ENCODE results near the gene GOLGA8J. TPM values are rescaled to one million over a fixed set of nuclear protein-coding genes. Genes with fewer than 3 reads are reported as not detected.
"Not testable (repeated sequence)": the region's sequence is repeated elsewhere in the genome, so short reads cannot be mapped to it uniquely, and the experiment has no call there.

The GOLGA8J gene
- total RNA-seq, 4 donors from 2014 or later, result 0.60 TPM; not detected in 3

DNA sequence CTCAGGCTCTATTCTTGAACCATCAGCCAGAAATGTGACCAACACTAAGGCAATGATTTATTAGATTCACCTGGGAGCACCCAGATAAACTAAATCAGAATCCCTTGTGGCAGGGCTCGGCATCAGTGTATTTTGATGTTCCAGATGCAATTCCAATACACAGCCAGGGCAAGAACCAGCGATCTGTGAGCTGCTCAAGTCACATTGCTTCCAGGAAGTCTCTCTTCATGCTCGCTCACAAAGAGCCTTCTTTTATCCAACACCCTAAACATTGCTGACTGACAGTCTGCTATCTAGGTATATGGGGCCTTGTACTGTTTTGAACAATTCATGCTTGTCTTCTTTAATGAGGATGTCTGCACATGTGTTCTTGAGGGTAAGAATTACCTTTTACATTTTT lies 40.9 kb upstream of the GOLGA8J start:
- no peak overlapping the region for H3K4me3 ChIP-seq
- no peak overlapping the region for H3K27ac ChIP-seq
- no peaks in the 10 kb centered on the region for H3K9me3 ChIP-seq
- no peaks in the 10 kb centered on the region for H3K36me3 ChIP-seq
- TF ChIP-seq POLR2A (IDR thresholded peaks at IDR 0.05) (no peak), CTCF (IDR thresholded peaks at IDR 0.05) (no peak), EP300 (IDR thresholded peaks at IDR 0.05) (no peak)
- DNase-seq (ENCODE audit: low spot score in 2 of 2), result no peak
- H3K27me3 ChIP-seq, result no peaks in the 10 kb centered on the region
- peaks cover 0 to 25% (median 0%) of the 10 kb centered on the region in 4 donors for H3K4me1 ChIP-seq
- 61 to 72% methylated on average over 3 of the region's 3 CpGs for WGBS, 2 donors

DNA sequence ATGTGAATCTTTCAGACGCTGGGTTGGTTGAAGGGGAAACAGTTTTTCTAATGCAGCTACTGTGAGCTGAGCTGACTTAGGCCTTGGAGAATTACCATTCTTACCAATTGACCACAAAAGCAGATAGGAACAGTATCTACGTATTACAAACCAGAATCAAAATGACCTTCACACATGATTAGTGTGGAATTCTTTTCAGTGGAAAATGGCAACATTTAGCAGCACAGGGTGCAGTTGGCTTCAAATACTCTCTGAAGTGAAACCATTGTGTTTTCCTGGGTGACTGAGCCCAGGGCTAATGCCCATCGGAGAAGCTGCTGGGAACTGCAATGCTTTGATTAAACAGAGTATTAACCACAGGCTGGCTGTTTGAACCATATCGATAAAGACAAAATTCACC lies 40.2 kb upstream of the GOLGA8J start:
- 41 to 43% methylated on average over 4 of the region's 4 CpGs for WGBS, 2 donors
- no peak for TF ChIP-seq POLR2A (IDR thresholded peaks at IDR 0.05)
- TF ChIP-seq CTCF (IDR thresholded peaks at IDR 0.05), result no peak
- no peak for TF ChIP-seq EP300 (IDR thresholded peaks at IDR 0.05)

DNA sequence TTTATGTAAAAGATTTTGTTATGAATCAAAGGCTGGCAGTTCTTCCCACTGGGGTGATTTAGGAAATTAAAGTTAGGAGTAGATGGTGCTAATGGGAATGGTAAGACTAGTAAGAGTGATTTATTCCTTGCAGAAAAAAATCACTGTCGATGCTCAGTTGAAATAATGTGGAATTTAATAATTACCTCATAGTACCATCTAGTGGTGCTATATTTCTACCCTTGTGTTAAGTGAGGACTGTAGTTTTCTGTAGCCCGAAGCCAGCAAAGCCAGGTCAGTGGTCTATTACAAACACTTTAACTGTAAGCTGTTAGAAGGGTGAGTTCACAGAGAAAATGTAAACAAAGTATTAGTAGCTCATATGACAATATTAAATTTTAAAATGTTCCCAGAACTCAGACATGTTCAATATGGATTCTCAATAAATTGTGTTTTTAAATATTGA lies 39.5 kb upstream of the GOLGA8J start:
- WGBS, 2 donors, result 5 to 7% methylated on average over 2 of the region's 2 CpGs
- H3K27me3 ChIP-seq, result no peaks in the 10 kb centered on the region
- no peak overlapping the region for H3K4me3 ChIP-seq
- DNase-seq (ENCODE audit: low spot score in 2 of 2), result no peak
- H3K9me3 ChIP-seq, result no peaks in the 10 kb centered on the region
- TF ChIP-seq EP300 (IDR thresholded peaks at IDR 0.05) (no peak), POLR2A (IDR thresholded peaks at IDR 0.05) (no peak), CTCF (IDR thresholded peaks at IDR 0.05) (peak; percentile 15 to 46 (median 28))
- no peaks in the 10 kb centered on the region for H3K36me3 ChIP-seq
- H3K4me1 ChIP-seq, result peaks cover 0 to 25% (median 0%) of the 10 kb centered on the region in 4 donors
- H3K27ac ChIP-seq, result peak overlapping the region in 1 of 4 donors; percentile 46

More for the DNA sequence above, 40.2 kb upstream of the GOLGA8J start:
- Histone ChIP-seq H3K36me3 (no peaks in the 10 kb centered on the region), H3K4me1 (peaks cover 0 to 25% (median 0%) of the 10 kb centered on the region in 4 donors), H3K9me3 (no peaks in the 10 kb centered on the region), H3K27me3 (no peaks in the 10 kb centered on the region), H3K27ac (peak overlapping the region in 1 of 4 donors; percentile 46), H3K4me3 (no peak overlapping the region)
- DNase-seq (ENCODE audit: low spot score in 2 of 2), result no peak

DNA sequence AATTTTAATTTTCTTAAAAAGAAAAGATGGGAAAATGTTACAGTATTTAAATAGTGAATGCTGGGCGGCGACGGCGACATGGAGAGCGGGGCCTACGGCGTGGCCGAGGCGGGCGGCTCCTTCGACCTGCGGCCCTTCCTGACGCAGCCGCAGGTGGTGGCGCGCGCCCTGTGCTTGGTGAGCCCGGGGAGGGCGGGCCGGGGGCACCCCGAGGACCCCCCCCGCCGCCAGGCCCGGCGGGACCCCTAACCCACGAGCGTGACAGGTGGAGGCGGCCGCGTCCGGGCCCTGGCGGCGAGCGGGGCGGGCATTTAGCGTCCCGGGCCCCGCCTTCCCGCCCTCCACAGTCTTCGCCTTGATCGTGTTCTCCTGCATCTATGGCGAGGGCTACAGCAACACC lies 38.4 kb upstream of the GOLGA8J start:
- no peak for TF ChIP-seq CTCF (IDR thresholded peaks at IDR 0.05)
- no peak for TF ChIP-seq POLR2A (IDR thresholded peaks at IDR 0.05)
- no peak for TF ChIP-seq EP300 (IDR thresholded peaks at IDR 0.05)
- DNase-seq (ENCODE audit: low spot score in 2 of 2), result no peak
- H3K9me3 ChIP-seq, result no peaks in the 10 kb centered on the region
- no peak overlapping the region for H3K27ac ChIP-seq
- no peaks in the 10 kb centered on the region for H3K36me3 ChIP-seq
- H3K27me3 ChIP-seq, result no peaks in the 10 kb centered on the region
- H3K4me1 ChIP-seq, result peaks cover 0 to 18% (median 0%) of the 10 kb centered on the region in 4 donors
- 82 to 94% methylated on average over 24 to 42 of the region's 42 CpGs for WGBS, 2 donors
- H3K4me3 ChIP-seq, result no peak overlapping the region

GRCh38 chr15:30044826-30045225 lies 37.9 kb upstream of the GOLGA8J start:
- H3K4me1 ChIP-seq, result peaks cover 0 to 16% (median 0%) of the 10 kb centered on the region in 4 donors
- not testable (repeated sequence) for DNase-seq (ENCODE audit: low spot score in 2 of 2); H3K9me3 ChIP-seq; H3K36me3 ChIP-seq; H3K4me3 ChIP-seq; H3K27me3 ChIP-seq; H3K27ac ChIP-seq
- 93 to 95% methylated on average over 22 of the region's 22 CpGs for WGBS, 2 donors

- H3K36me3 ChIP-seq; H3K4me3 ChIP-seq; H3K27me3 ChIP-seq; DNase-seq (ENCODE audit: low spot score in 2 of 2); H3K27ac ChIP-seq; H3K9me3 ChIP-seq: not testable (repeated sequence)
- 80 to 81% methylated on average over 26 of the region's 26 CpGs for WGBS, 2 donors
- H3K4me1 ChIP-seq, result peaks cover 0 to 16% (median 0%) of the 10 kb centered on the region in 4 donors
Observed at GRCh38 chr15:30045248-30046041, 37.3 kb upstream of the GOLGA8J start.

Measured in tibial nerve (tissue), 4 donors.